ENCODE measurements around the gene RCCD1.

DNA sequence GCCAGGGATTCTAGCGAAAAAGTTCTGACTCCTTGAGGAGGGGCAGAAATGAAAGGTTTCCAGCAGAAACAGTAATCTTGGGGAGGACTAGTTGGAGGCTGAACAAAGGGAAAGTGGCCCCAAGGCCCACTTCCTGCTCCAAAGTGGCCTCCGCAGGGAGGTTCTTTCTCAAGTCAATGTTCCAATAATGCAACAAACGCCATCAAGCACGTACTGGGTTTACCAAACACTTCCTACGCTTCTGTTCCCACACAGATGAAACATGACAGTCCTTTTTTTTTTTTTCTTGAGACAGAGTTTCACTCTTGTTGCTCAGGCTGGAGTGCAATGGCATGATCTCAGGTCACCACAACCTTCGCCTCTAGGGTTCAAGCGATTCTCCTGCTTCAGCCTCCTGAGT, 9.6 kb upstream of the RCCD1 start:
- TF ChIP-seq, protein P1, sequence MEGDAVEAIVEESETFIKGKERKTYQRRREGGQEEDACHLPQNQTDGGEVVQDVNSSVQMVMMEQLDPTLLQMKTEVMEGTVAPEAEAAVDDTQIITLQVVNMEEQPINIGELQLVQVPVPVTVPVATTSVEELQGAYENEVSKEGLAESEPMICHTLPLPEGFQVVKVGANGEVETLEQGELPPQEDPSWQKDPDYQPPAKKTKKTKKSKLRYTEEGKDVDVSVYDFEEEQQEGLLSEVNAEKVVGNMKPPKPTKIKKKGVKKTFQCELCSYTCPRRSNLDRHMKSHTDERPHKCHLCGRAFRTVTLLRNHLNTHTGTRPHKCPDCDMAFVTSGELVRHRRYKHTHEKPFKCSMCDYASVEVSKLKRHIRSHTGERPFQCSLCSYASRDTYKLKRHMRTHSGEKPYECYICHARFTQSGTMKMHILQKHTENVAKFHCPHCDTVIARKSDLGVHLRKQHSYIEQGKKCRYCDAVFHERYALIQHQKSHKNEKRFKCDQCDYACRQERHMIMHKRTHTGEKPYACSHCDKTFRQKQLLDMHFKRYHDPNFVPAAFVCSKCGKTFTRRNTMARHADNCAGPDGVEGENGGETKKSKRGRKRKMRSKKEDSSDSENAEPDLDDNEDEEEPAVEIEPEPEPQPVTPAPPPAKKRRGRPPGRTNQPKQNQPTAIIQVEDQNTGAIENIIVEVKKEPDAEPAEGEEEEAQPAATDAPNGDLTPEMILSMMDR (IDR thresholded peaks at IDR 0.05; ENCODE audit: low read depth, low read length, missing input control), result no peak
- TF ChIP-seq, protein P2, sequence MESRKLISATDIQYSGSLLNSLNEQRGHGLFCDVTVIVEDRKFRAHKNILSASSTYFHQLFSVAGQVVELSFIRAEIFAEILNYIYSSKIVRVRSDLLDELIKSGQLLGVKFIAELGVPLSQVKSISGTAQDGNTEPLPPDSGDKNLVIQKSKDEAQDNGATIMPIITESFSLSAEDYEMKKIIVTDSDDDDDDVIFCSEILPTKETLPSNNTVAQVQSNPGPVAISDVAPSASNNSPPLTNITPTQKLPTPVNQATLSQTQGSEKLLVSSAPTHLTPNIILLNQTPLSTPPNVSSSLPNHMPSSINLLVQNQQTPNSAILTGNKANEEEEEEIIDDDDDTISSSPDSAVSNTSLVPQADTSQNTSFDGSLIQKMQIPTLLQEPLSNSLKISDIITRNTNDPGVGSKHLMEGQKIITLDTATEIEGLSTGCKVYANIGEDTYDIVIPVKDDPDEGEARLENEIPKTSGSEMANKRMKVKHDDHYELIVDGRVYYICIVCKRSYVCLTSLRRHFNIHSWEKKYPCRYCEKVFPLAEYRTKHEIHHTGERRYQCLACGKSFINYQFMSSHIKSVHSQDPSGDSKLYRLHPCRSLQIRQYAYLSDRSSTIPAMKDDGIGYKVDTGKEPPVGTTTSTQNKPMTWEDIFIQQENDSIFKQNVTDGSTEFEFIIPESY (IDR thresholded peaks at IDR 0.05), result no peak
- no peak for TF ChIP-seq YY1 (IDR thresholded peaks at IDR 0.05)
